H9 (cell line): ENCODE results near the gene RAVER1. TPM values are rescaled to one million over a fixed set of nuclear protein-coding genes. Genes with fewer than 3 reads are reported as not detected.

Experiments
- DNase-seq: peaks from one replicate; pipeline ENCODE4 v3.0.0-alpha.2; 2017
- H2AFZ ChIP-seq: one replicate; pipeline ENCODE4 v1.6.1; 2013; ENCODE audit warnings: mild to moderate bottlenecking, low read length, control low read depth, moderate library complexity
- H2AK5ac ChIP-seq: 2 replicates; pipeline ENCODE4 v1.6.1; 2013; ENCODE audit warnings: low read length, control low read depth, mixed read lengths; ENCODE audit not compliant: insufficient read length
- H2BK120ac ChIP-seq: one replicate; pipeline ENCODE4 v1.6.1; 2013; ENCODE audit warnings: low read depth, mild to moderate bottlenecking, low read length, control low read depth, inconsistent platforms; ENCODE audit not compliant: poor library complexity, severe bottlenecking
- H2BK12ac ChIP-seq: 2 replicates; pipeline ENCODE4 v1.6.1; 2013; ENCODE audit warnings: low read length, control low read depth, mixed read lengths, low read depth; ENCODE audit not compliant: insufficient read length
- H2BK15ac ChIP-seq: 2 replicates; pipeline ENCODE4 v1.6.1; 2013; ENCODE audit warnings: low read depth, low read length, control low read depth
- H2BK20ac ChIP-seq: one replicate; pipeline ENCODE4 v1.6.1; 2013; ENCODE audit warnings: low read depth, mild to moderate bottlenecking, low read length, control low read depth, inconsistent platforms; ENCODE audit not compliant: poor library complexity, severe bottlenecking
- H2BK5ac ChIP-seq: 2 replicates; pipeline ENCODE4 v1.6.1; 2013; ENCODE audit warnings: low read length, control low read depth, mixed read lengths; ENCODE audit not compliant: insufficient read length
- H3K14ac ChIP-seq: 2 replicates; pipeline ENCODE4 v1.6.1; 2013; ENCODE audit warnings: low read length, control low read depth; ENCODE audit not compliant: insufficient read depth
- H3K18ac ChIP-seq: 2 replicates; pipeline ENCODE4 v1.6.1; 2013; ENCODE audit warnings: low read depth, mild to moderate bottlenecking, mixed read lengths, low read length, control low read depth; ENCODE audit not compliant: insufficient read length
- H3K23ac ChIP-seq: 2 replicates; pipeline ENCODE4 v1.6.1; 2013; ENCODE audit warnings: low read length, control low read depth, mixed read lengths, low read depth; ENCODE audit not compliant: insufficient read length
- H3K23me2 ChIP-seq: 2 replicates; pipeline ENCODE4 v1.6.1; 2013; ENCODE audit warnings: low read depth, mild to moderate bottlenecking, mixed read lengths, low read length, control low read depth; ENCODE audit not compliant: insufficient read length, poor library complexity, severe bottlenecking
- H3K27ac ChIP-seq: 2 replicates; pipeline ENCODE4 v1.5.1; 2013; ENCODE audit warnings: low read length, control low read depth, mixed read lengths, low read depth; ENCODE audit not compliant: insufficient read length
- H3K27me3 ChIP-seq: 2 replicates; pipeline ENCODE4 v1.6.1; 2013; ENCODE audit warnings: low read length, control low read depth, inconsistent platforms; ENCODE audit not compliant: insufficient read depth
- H3K4ac ChIP-seq: 2 replicates; pipeline ENCODE4 v1.6.1; 2013; ENCODE audit warnings: low read depth, mild to moderate bottlenecking, control low read depth, inconsistent platforms, low read length, moderate library complexity
- H3K4me1 ChIP-seq: 2 replicates; pipeline ENCODE4 v1.6.1; 2013; ENCODE audit warnings: low read length, control low read depth, inconsistent platforms; ENCODE audit not compliant: insufficient read depth
- H3K4me2 ChIP-seq: 2 replicates; pipeline ENCODE4 v1.6.1; 2013; ENCODE audit warnings: low read length, control low read depth, mixed read lengths; ENCODE audit not compliant: insufficient read length, insufficient read depth
- H3K56ac ChIP-seq: 2 replicates; pipeline ENCODE4 v1.6.1; 2013; ENCODE audit warnings: low read depth, mild to moderate bottlenecking, mixed read lengths, low read length, control low read depth; ENCODE audit not compliant: insufficient read length
- H3K79me1 ChIP-seq: 2 replicates; pipeline ENCODE4 v1.6.1; 2013; ENCODE audit warnings: low read depth, mild to moderate bottlenecking, moderate library complexity, low read length, control low read depth, inconsistent platforms; ENCODE audit not compliant: insufficient read depth, poor library complexity, severe bottlenecking
- H3K79me2 ChIP-seq: 2 replicates; pipeline ENCODE4 v1.6.1; 2013; ENCODE audit warnings: low read length, control low read depth, inconsistent platforms; ENCODE audit not compliant: insufficient read depth
- H3K9ac ChIP-seq: 2 replicates; pipeline ENCODE4 v1.6.1; 2013; ENCODE audit warnings: low read length, control low read depth, mixed read lengths; ENCODE audit not compliant: insufficient read length; ENCODE audit errors: extremely low read depth
- H3K9me3 ChIP-seq: one replicate; pipeline ENCODE4 v1.6.1; 2013; ENCODE audit warnings: low read depth, low read length, inconsistent platforms; ENCODE audit not compliant: control insufficient read depth
- H3T11ph ChIP-seq: one replicate; pipeline ENCODE4 v1.6.1; 2013; ENCODE audit warnings: mild to moderate bottlenecking, low read length, control low read depth, inconsistent platforms
- H4K20me1 ChIP-seq: one replicate; pipeline ENCODE4 v1.6.1; 2013; ENCODE audit not compliant: control insufficient read depth, insufficient read length, insufficient read depth
- H4K5ac ChIP-seq: 2 replicates; pipeline ENCODE4 v1.6.1; 2013; ENCODE audit warnings: low read depth, mild to moderate bottlenecking, mixed read lengths, low read length, control low read depth; ENCODE audit not compliant: insufficient read length
- H4K8ac ChIP-seq: replicated peaks from 2 replicates; pipeline ENCODE4 v1.6.1; 2013; ENCODE audit warnings: low read length, control low read depth, mixed read lengths, low read depth; ENCODE audit not compliant: insufficient read length
- H4K91ac ChIP-seq: 2 replicates; pipeline ENCODE4 v1.6.1; 2013; ENCODE audit warnings: low read depth, mild to moderate bottlenecking, moderate library complexity, mixed read lengths, low read length, control low read depth; ENCODE audit not compliant: insufficient read length
- H3K27ac Mint-ChIP-seq, 3 experiments: 2 replicates in 2 of 3; 3 replicates in 1 of 3; pipeline ENCODE4 v1.8.0; 2020 to 2021; ENCODE audit warnings: mixed read lengths in 3 of 3, mild to moderate bottlenecking in 1 of 3, moderate library complexity in 1 of 3
- H3K27me3 Mint-ChIP-seq: 2 replicates; pipeline ENCODE4 v1.8.0; 2021; ENCODE audit warnings: low read depth, mild to moderate bottlenecking, moderate library complexity, mixed read lengths
- H3K36me3 Mint-ChIP-seq, 3 experiments: 2 replicates in 2 of 3; 3 replicates in 1 of 3; pipeline ENCODE4 v1.8.0; 2020 to 2021; ENCODE audit warnings: low read depth in 3 of 3, mixed read lengths in 3 of 3; ENCODE audit not compliant: insufficient read depth in 1 of 3
- H3K4me1 Mint-ChIP-seq, 2 experiments: 2 replicates each; pipeline ENCODE4 v1.8.0; 2020; ENCODE audit warnings: mixed read lengths in 2 of 2
- H3K4me3 Mint-ChIP-seq, 2 experiments: 2 replicates in 1 of 2; 3 replicates in 1 of 2; pipeline ENCODE4 v1.8.0; 2020 to 2021; ENCODE audit warnings: mild to moderate bottlenecking in 2 of 2, mixed read lengths in 2 of 2, moderate library complexity in 1 of 2
- H3K9me3 Mint-ChIP-seq, 2 experiments: 2 replicates in 1 of 2; 3 replicates in 1 of 2; pipeline ENCODE4 v1.8.0; 2020; ENCODE audit warnings: mild to moderate bottlenecking in 2 of 2, mixed read lengths in 2 of 2, moderate library complexity in 1 of 2
- CTCF ChIP-seq: fragments of 200-600 bp; sonication (generic); conservative IDR thresholded peaks from 3 replicates; pipeline ENCODE4 v1.8.0; 2021; ENCODE audit warnings: antibody characterized with exemption, mild to moderate bottlenecking
- WGBS: extraction: QIAGEN DNeasy Blood & Tissue Kit; methylation state at CpG from one replicate; pipeline ENCODE4 v1.1.7; 2013; ENCODE audit warnings: missing lambda C conversion rate, low lambda C conversion rate, mixed read lengths; ENCODE audit not compliant: insufficient read length; ENCODE audit errors: extremely low coverage; 5-methylcytosine and 5-hydroxymethylcytosine counted together
- total RNA-seq: library from RNA; stranded (reverse); gene quantifications from 2 replicates; pipeline ENCODE4 v1.2.1, GENCODE V29; 2021

Gene RAVER1
- total RNA-seq, 1 experiment from 2014 or later, result 74.7 TPM

- no peaks in the 10 kb centered on the region for H3K79me1 ChIP-seq
- WGBS, result no CpG with 5 or more reads among the region's 4 CpGs
- H4K5ac ChIP-seq, result no peak overlapping the region
- no peak overlapping the region for H4K8ac ChIP-seq
- peaks cover 14% of the 10 kb centered on the region; the same call in 1 of the 2 replicates for H3K27me3 ChIP-seq
- H3K9me3 ChIP-seq, result no peaks in the 10 kb centered on the region
- Mint-ChIP-seq H3K36me3 (peaks cover 0 to 7% (median 0%) of the 10 kb centered on the region in 3 experiments; a peak in 3 of 7 replicates), H3K4me1 (peaks cover 7 to 26% of the 10 kb centered on the region in 2 experiments), H3K27me3 (peaks cover 54% of the 10 kb centered on the region), H3K9me3 (peaks cover 0 to 3% of the 10 kb centered on the region in 2 experiments; a peak in 2 of 5 replicates), H3K4me3 (no peak overlapping the region), H3K27ac (no peak overlapping the region; a peak in 1 of 7 replicates)
- H3K23ac ChIP-seq, result no peak overlapping the region
- peaks cover 21% of the 10 kb centered on the region for H3K23me2 ChIP-seq
- H3K4ac ChIP-seq, result no peak overlapping the region
- no peak overlapping the region for H2BK5ac ChIP-seq
- H3K56ac ChIP-seq, result no peak overlapping the region
- H2BK120ac ChIP-seq, result no peak overlapping the region
- no peak overlapping the region for H2BK15ac ChIP-seq
- no peak overlapping the region for H3K4me2 ChIP-seq
- H4K20me1 ChIP-seq, result no peaks in the 10 kb centered on the region
- H3K4me1 ChIP-seq, result no peaks in the 10 kb centered on the region
- no peak overlapping the region for H3K27ac ChIP-seq
- H3K79me2 ChIP-seq, result no peaks in the 10 kb centered on the region
- H3K18ac ChIP-seq, result no peak overlapping the region
- no peak overlapping the region for H4K91ac ChIP-seq
- no peak overlapping the region for H2BK20ac ChIP-seq
- no peak overlapping the region for H3K9ac ChIP-seq
- no peak overlapping the region for H2BK12ac ChIP-seq
- H2AK5ac ChIP-seq, result no peak overlapping the region
- no peak overlapping the region for H2AFZ ChIP-seq
- no peak overlapping the region for H3K14ac ChIP-seq
- H3T11ph ChIP-seq, result no peak overlapping the region
- DNase-seq, result no peak
- no peak for TF ChIP-seq CTCF
These were observed 47.9 kb downstream of the RAVER1 start for GRCh38 chr19:10285393-10285792.
